ENCODE data around the gene MEGF9.

GRCh38 chr9:120697448-120697847, 16.8 kb downstream of the MEGF9 start:
- TF ChIP-seq POLR2A (IDR thresholded peaks at IDR 0.05) (no peak), CTCF (IDR thresholded peaks at IDR 0.05) (no peak)
